GM21619 (cell line): ENCODE data around the gene MIF.
"Not testable (repeated sequence)": the region's sequence is repeated elsewhere in the genome, so short reads cannot be mapped to it uniquely, and the experiment has no call there.

Experiments
- ATAC-seq: cut with Tn5 transposase; IDR thresholded peaks from one replicate; pipeline ENCODE4 v1.9.1; 2021; ENCODE audit not compliant: unreplicated experiment

The MIF gene

DNA sequence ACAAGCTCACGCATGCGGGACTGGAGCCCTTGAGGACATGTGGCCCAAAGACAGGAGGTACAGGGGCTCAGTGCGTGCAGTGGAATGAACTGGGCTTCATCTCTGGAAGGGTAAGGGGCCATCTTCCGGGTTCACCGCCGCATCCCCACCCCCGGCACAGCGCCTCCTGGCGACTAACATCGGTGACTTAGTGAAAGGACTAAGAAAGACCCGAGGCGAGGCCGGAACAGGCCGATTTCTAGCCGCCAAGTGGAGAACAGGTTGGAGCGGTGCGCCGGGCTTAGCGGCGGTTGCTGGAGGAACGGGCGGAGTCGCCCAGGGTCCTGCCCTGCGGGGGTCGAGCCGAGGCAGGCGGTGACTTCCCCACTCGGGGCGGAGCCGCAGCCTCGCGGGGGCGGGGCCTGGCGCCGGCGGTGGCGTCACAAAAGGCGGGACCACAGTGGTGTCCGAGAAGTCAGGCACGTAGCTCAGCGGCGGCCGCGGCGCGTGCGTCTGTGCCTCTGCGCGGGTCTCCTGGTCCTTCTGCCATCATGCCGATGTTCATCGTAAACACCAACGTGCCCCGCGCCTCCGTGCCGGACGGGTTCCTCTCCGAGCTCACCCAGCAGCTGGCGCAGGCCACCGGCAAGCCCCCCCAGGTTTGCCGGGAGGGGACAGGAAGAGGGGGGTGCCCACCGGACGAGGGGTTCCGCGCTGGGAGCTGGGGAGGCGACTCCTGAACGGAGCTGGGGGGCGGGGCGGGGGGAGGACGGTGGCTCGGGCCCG is at the start of gene MIF:
Gene MIF (plus strand): TSS at position 439 of the 765 bp plus-strand sequence. CDS start 92 bp downstream, at position 531.
- peak; percentile 80 for ATAC-seq

- ATAC-seq = no peak
These were observed 49.4 kb upstream of the MIF start for GRCh38 chr22:23844739-23845202.

DNA sequence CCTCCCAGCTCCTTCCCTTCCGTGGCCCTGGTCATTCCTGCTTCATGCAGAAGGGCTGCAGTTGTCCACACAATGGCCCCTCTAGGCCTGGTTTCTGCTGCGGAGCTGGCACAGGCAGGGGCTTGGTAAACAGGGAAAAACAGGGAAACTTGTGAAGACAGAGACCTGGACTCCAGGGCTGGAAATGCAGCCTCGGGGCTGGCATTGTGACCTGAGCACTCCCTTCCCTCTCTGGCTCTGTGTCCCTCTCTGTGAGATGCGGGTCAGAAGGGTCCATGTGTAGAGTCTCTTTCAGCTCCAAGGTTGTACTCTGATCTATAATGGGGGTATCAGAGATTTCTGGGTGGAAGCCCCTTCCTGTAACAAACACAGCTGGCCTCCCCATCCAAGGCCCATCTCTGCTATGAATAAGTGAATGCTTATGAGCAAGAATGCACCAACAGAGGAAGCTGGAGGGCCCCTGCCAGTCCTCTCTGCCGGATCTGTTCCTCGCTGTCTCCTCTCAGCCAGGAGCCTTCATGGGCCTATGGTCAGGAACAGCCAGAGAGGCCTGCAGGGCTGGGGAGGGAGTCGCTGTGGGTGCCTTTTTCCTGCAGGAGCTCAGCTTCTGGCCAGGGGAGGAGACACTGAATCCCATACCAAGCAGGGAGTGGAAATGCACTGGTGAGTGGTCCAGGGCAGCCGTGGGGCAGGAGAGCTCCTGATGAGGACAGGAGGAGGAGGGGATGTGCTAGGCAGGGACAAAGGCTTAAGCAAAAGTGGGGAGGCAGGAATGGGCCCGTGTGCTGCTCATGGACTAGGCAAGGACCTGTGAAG is 48.7 kb upstream of the MIF start:
- ATAC-seq = no peak

GRCh38 chr22:23846081-23846469 is 48.1 kb upstream of the MIF start:
- ATAC-seq = no peak

DNA sequence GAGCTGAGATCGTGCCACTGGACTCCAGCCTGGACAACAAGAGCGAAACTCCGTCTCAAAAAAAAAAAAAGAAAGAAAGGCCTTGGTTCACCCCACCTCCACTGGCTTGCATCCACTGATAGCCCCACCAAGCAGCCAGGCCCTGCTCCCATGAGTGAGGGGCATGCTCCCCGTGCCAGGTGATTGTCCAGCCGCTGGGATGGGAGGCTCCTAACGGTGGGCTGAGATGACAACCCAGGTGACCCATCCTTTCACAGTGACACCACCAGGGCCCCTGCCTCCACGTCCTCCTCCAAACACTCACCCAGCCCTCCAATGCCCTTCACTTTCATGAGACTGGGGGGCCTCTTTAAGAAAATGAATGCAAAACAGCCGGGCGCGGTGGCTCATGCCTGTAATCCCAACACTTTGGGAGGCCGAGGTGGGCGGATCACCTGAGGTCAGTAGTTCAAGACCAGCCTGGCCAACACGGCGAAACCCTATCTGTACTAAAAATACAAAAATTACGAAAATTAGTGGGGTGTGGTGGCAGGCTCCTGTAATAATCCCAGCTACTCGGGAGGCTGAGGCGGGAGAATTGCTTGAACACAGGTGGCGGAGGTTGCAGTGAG is 46.8 kb upstream of the MIF start:
- ATAC-seq = no peak

GRCh38 chr22:23847991-23848864 is 46.0 kb upstream of the MIF start:
- no peak for ATAC-seq

- ATAC-seq = peak; percentile 40
These were observed 44.9 kb upstream of the MIF start for GRCh38 chr22:23849009-23850006.

GRCh38 chr22:23850136-23850611 is 44.0 kb upstream of the MIF start:
- ATAC-seq = peak; percentile 74

- ATAC-seq = peak; percentile 40
These were observed 37.2 kb upstream of the MIF start for GRCh38 chr22:23856721-23857605.

GRCh38 chr22:23857606-23858483 is 36.3 kb upstream of the MIF start, which contains the start of gene SLC2A11:
SLC2A11 (plus strand) TSS chr22:23857875; CDS start chr22:23858000, 125 bp downstream.
- ATAC-seq = peak; percentile 79

GRCh38 chr22:23858484-23858815 is 35.7 kb upstream of the MIF start:
- ATAC-seq = no peak

- ATAC-seq = no peak
These were observed 35.0 kb upstream of the MIF start for GRCh38 chr22:23859201-23859600.

DNA sequence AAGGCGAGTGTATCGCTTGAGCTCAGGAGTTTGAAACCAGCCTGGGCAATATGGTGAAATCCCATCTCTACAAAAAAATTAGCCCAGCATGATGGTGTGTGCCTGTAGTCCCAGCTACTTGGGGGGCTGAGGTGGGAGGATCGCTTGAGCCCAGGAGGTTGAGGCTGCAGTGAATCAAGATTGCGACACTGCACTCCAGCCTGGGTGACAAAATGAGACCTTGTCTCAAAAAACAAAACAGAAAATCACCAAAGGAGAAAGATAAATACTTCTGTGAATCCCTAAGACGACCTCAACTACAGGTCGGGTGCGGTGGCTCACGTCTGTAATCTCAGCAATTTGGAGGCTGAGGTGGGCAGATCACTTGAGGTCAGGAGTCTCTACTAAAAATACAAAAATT is 34.0 kb upstream of the MIF start:
- not testable (repeated sequence) for ATAC-seq

DNA sequence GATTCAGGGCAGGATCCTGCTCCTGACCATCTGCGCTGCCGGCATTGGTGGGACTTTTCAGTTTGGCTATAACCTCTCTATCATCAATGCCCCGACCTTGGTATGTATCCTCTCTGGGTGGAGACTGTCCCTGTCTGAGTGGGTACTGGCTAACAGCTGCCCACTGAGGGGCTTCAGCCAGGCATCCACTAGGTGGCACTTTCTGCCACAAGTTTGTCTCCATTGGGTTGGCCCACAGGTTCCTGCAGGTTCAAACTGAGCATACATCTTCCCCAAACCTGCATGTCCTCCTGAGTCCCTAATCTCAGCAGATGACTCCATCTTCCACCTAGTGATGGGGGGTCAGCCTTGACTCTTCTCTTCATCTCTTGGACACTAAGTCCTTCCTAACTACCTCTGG is 32.1 kb upstream of the MIF start:
- ATAC-seq = no peak

- not testable (repeated sequence) for ATAC-seq
These were observed 29.6 kb upstream of the MIF start for GRCh38 chr22:23864499-23865154.

DNA sequence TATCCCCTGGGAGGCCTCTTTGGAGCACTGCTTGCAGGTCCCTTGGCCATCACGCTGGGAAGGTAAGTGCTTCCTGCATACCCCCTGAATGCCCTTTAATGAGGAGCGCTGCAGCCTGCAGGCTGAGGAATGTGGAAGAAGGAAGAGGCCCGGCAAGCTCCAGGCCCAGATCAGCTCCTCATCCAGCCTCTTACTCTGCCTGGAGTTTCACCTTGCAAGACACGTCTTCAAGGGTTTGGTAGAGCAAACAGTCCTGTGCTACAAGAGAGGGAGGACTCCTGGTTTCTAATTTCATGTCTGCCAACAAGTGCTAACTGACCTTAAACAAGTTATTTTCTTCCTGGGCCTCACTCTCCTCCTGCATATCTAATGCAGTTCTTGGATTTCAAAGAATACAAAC is 25.6 kb upstream of the MIF start:
- no peak for ATAC-seq

- ATAC-seq = no peak
These were observed 19.3 kb upstream of the MIF start for GRCh38 chr22:23874871-23875270.
